HEK293 (cell line): ENCODE results near the gene TRIM47.

Experiments
- CTCF ChIA-PET: fragments of 350-600 bp; formaldehyde crosslinking; extraction: SDS; loops from one replicate; lab custom pipeline; 2021; ENCODE audit warnings: antibody characterized with exemption; lab: Yijun Ruan, JAX
- POLR2A ChIA-PET: fragments of 300-600 bp; formaldehyde crosslinking; extraction: SDS; loops from one replicate; lab custom pipeline; 2020; ENCODE audit warnings: antibody characterized with exemption, inconsistent platforms; lab: Yijun Ruan, JAX
- H3K27ac ChIP-seq: fragments of 200-500 bp; sonication (Bioruptor generic); 2 replicates; pipeline ENCODE4 v1.5.1; 2014; ENCODE audit warnings: low read depth, low read length, control low read depth, inconsistent platforms; ENCODE audit errors: extremely low read depth
- H3K36me3 ChIP-seq, 2 experiments: fragments of 200-500 bp in 1 of 2; sonication (Bioruptor generic) in 1 of 2; 1 replicate in 1 of 2; 2 replicates in 1 of 2; pipeline ENCODE4 v1.5.1; 2014 to 2017; ENCODE audit warnings: inconsistent platforms in 2 of 2, low read length in 2 of 2; ENCODE audit not compliant: control insufficient read depth in 2 of 2, insufficient read depth in 1 of 2
- H3K4me1 ChIP-seq: fragments of 200-500 bp; sonication (Bioruptor generic); 2 replicates; pipeline ENCODE4 v1.5.1; 2014; ENCODE audit warnings: mild to moderate bottlenecking, low read length, inconsistent platforms; ENCODE audit not compliant: control insufficient read depth, insufficient read depth
- H3K4me3 ChIP-seq: 2 replicates; pipeline ENCODE4 v1.5.1; 2011; ENCODE audit warnings: low read depth, mild to moderate bottlenecking, control low read depth, low read length, moderate library complexity
- H3K9me3 ChIP-seq: fragments of 200-500 bp; sonication (Bioruptor generic); 2 replicates; pipeline ENCODE4 v1.5.1; 2014; ENCODE audit warnings: low read depth, low read length, inconsistent platforms; ENCODE audit not compliant: control insufficient read depth, insufficient read depth
- HOXD13 ChIP-seq: sonication (generic); formaldehyde crosslinking; IDR thresholded peaks from 2 replicates; pipeline ENCODE4 v1.8.0; 2022; ENCODE audit warnings: missing genetic modification reagents, borderline replicate concordance
- KLF1 ChIP-seq: fragments of 450-650 bp; formaldehyde crosslinking; IDR thresholded peaks from 2 replicates; pipeline ENCODE4 v1.5.1; 2016; ENCODE audit warnings: missing biosample characterization, missing genetic modification characterization
- KLF10 ChIP-seq: fragments of 450-650 bp; IDR thresholded peaks from 2 replicates; pipeline ENCODE4 v1.5.1; 2018; ENCODE audit warnings: missing biosample characterization, mild to moderate bottlenecking, missing genetic modification characterization
- KLF16 ChIP-seq: fragments of 450-650 bp; formaldehyde crosslinking; IDR thresholded peaks from 2 replicates; pipeline ENCODE4 v1.5.1; 2017; ENCODE audit warnings: missing biosample characterization, missing genetic modification characterization
- KLF7 ChIP-seq: fragments of 450-650 bp; formaldehyde crosslinking; IDR thresholded peaks from 2 replicates; pipeline ENCODE4 v1.5.1; 2016; ENCODE audit warnings: missing biosample characterization, missing genetic modification characterization, borderline replicate concordance
- SP2 ChIP-seq: fragments of 450-650 bp; formaldehyde crosslinking; IDR thresholded peaks from 2 replicates; pipeline ENCODE4 v1.5.1; 2016; ENCODE audit warnings: missing biosample characterization, missing genetic modification characterization
- ZNF132 ChIP-seq: fragments of 450-650 bp; formaldehyde crosslinking; IDR thresholded peaks from 2 replicates; pipeline ENCODE4 v1.5.1; 2017; ENCODE audit warnings: missing biosample characterization, missing genetic modification characterization, borderline replicate concordance
- ZNF157 ChIP-seq: fragments of 450-650 bp; formaldehyde crosslinking; IDR thresholded peaks from 2 replicates; pipeline ENCODE4 v1.5.1; 2016; ENCODE audit warnings: missing biosample characterization, missing genetic modification characterization
- ZNF292 ChIP-seq: fragments of 450-650 bp; formaldehyde crosslinking; IDR thresholded peaks from 2 replicates; pipeline ENCODE4 v1.5.1; 2016; ENCODE audit warnings: low read depth, missing biosample characterization, missing genetic modification characterization, borderline replicate concordance
- ZNF302 ChIP-seq: fragments of 450-650 bp; formaldehyde crosslinking; IDR thresholded peaks from 2 replicates; pipeline ENCODE4 v1.5.1; 2016; ENCODE audit warnings: missing biosample characterization, missing genetic modification characterization, low read depth
- ZNF341 ChIP-seq: fragments of 450-650 bp; formaldehyde crosslinking; IDR thresholded peaks from 2 replicates; pipeline ENCODE4; 2016; ENCODE audit warnings: low read depth, missing biosample characterization, missing genetic modification characterization
- ZNF416 ChIP-seq: fragments of 450-650 bp; formaldehyde crosslinking; IDR thresholded peaks from 2 replicates; pipeline ENCODE4 v1.5.1; 2016; ENCODE audit warnings: missing biosample characterization, missing genetic modification characterization
- ZNF426 ChIP-seq: fragments of 450-650 bp; formaldehyde crosslinking; IDR thresholded peaks from 2 replicates; pipeline ENCODE4 v1.5.1; 2017; ENCODE audit warnings: missing biosample characterization, missing genetic modification characterization, mild to moderate bottlenecking, inconsistent platforms, moderate library complexity
- ZNF473 ChIP-seq: fragments of 450-650 bp; formaldehyde crosslinking; IDR thresholded peaks from 2 replicates; pipeline ENCODE4 v1.5.1; 2017; ENCODE audit warnings: missing biosample characterization, missing genetic modification characterization
- ZNF747 ChIP-seq: fragments of 450-650 bp; formaldehyde crosslinking; IDR thresholded peaks from 2 replicates; pipeline ENCODE4 v1.5.1; 2016; ENCODE audit warnings: missing biosample characterization, missing genetic modification characterization
- ZNF843 ChIP-seq: fragments of 450-650 bp; formaldehyde crosslinking; IDR thresholded peaks from 2 replicates; pipeline ENCODE4 v1.5.1; 2016; ENCODE audit warnings: missing biosample characterization, missing genetic modification characterization
- ZSCAN30 ChIP-seq: fragments of 450-650 bp; IDR thresholded peaks from 2 replicates; pipeline ENCODE4 v1.5.1; 2018; ENCODE audit warnings: missing biosample characterization, mild to moderate bottlenecking, missing genetic modification characterization, moderate library complexity
- TF ChIP-seq, protein P1 (sequence below): fragments of 450-650 bp; formaldehyde crosslinking; conservative IDR thresholded peaks from 2 replicates; pipeline ENCODE4 v1.5.1; 2016; ENCODE audit warnings: low read depth, missing biosample characterization, missing genetic modification characterization
- TF ChIP-seq, protein P2 (sequence below): fragments of 450-650 bp; formaldehyde crosslinking; IDR thresholded peaks from 2 replicates; pipeline ENCODE4 v1.5.1; 2016; ENCODE audit warnings: missing biosample characterization, missing genetic modification characterization

The TRIM47 gene

DNA sequence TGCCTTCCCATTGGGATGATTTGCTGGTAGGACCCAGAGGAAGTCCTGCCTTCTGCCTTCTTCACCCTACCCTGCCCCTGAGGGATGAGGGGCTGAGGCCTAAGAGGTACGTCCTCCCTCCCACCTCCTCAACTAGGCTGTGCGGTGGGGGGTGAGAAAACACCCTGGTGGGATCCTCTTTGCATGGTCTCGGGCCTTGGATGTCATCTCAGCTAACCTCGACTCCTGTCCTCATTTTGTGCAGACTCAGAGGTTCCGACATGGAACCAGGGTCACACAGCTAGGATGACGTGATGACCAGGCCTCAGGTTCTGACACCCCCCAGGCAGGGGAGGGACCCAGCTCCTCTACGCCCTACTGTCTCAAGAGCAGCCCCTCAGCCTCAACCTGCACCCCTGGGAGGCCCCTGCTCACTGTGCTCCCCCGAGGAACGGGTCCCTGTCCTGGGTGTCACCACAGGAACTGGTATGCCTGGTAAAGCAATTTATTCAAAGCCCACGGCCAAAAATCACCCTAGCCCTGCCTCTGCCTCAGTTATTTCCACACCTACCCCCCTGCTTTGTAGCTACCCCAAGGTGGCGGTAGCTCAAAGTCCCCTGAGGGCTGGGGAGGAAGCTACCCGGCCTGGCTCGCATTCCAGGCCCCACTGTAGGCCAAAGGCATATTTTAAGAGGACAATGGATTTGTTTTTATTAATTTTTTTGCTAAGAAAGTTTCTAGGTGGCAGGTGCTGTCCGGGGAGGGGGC lies 51.6 kb downstream of the TRIM47 start:
- ChIA-PET CTCF (interaction anchor here (0.6 to 4.0 kb wide), 17 partner anchors 10 to 228 kb away, joined by 3 to 25 read pairs (median 3); partner anchors contain the start of gene UNK), POLR2A (interaction anchor here (1.0 to 2.9 kb wide), 7 partner anchors 12 to 63 kb away, joined by 3 to 23 read pairs (median 8); partner anchors contain the start of gene WBP2)
- TF ChIP-seq ZNF473 (tag by site-specific recombination) (no peak), ZNF416 (tag by site-specific recombination) (no peak)
- H3K9me3 ChIP-seq = no peaks in the 10 kb centered on the region
- peak overlapping the region; percentile 55 for H3K27ac ChIP-seq
- no peaks in the 10 kb centered on the region for H3K4me1 ChIP-seq
- H3K36me3 ChIP-seq = peaks cover 0 to 46% of the 10 kb centered on the region in 2 experiments; a peak in 2 of 3 replicates
- H3K4me3 ChIP-seq = no peak overlapping the region

DNA sequence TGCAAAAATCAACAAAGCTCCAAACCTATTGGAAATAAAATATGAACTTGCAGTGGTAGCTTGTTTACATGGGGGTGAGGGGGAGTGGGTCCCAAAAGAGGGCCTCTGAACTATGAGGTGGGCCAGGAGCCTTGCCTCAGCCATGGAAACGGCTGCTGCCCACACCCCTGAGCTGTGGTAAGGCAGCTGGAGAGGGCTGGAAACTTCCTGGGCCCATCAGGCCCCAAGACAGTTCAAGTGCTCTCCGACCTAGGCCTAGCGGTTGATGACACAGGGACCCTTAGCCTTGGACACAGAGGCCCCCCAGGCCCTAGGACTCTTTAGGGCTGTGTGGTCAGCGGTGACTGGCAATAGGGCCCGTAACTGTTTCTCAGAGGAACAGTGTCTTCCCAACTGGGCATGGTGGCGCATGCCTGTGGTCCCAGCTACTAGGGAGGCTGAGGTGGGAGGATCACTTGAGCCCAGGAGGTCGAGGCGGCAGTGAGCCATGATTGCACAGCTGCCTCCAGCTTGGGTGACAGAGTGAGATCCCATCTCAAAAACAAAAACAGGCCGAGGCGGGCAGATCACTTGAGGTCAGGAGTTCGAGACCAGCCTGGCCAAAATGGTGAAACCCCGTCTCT lies 52.5 kb downstream of the TRIM47 start:
- CTCF ChIA-PET = interaction anchor here (0.6 to 4.0 kb wide), 6 partner anchors 9 to 217 kb away, joined by 3 to 25 read pairs (median 4); no protein-coding TSS in a partner anchor
- POLR2A ChIA-PET = interaction anchor here (1.3 to 2.9 kb wide), 4 partner anchors 30 to 49 kb away, joined by 4 to 23 read pairs (median 9); partner anchors contain the start of gene WBP2
- TF ChIP-seq ZNF157 (tag by site-specific recombination) (no peak), ZNF132 (tag by site-specific recombination) (no peak), KLF10 (tag by site-specific recombination) (no peak), KLF16 (tag by site-specific recombination) (no peak), KLF7 (tag by site-specific recombination) (no peak)
- Histone ChIP-seq H3K4me1 (no peaks in the 10 kb centered on the region), H3K36me3 (peaks cover 6 to 55% of the 10 kb centered on the region in 2 experiments), H3K9me3 (no peaks in the 10 kb centered on the region), H3K27ac (no peak overlapping the region), H3K4me3 (no peak overlapping the region)

DNA sequence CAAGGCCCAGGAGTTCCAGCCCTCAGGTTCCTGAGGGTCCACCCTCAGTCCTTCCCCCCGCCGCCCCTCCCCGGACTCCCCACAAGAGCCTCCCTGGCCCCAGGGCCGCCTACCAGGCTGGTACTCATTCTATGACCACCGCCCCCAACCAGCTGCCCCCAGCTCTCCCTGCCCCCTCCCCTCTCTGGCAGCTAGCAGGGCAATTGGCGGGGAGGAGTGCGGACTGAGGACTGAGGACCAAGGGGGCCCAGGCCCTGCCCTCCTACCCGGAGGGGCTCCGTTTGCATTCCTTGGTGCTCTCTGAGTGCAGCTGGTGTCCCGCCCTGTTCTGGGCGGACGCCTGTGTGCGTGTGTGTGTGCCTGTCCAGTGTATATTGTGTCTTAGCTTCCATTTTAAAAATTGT lies 53.2 kb downstream of the TRIM47 start:
- Histone ChIP-seq H3K27ac (no peak overlapping the region), H3K36me3 (peaks cover 8 to 62% of the 10 kb centered on the region in 2 experiments), H3K4me3 (no peak overlapping the region), H3K9me3 (no peaks in the 10 kb centered on the region), H3K4me1 (no peaks in the 10 kb centered on the region)
- POLR2A ChIA-PET = interaction anchor here (0.6 to 2.9 kb wide), 3 partner anchors 29 to 49 kb away, joined by 4 to 23 read pairs (median 7); no protein-coding TSS in a partner anchor
- CTCF ChIA-PET = interaction anchor here (0.6 to 4.0 kb wide), 5 partner anchors 8 to 111 kb away, joined by 3 to 25 read pairs (median 5); no protein-coding TSS in a partner anchor
- TF ChIP-seq ZNF426 (tag by site-specific recombination) (no peak), KLF1 (0 out of 2 replicates have a peak, but pooled peaks have one; percentile 25), ZNF747 (tag by site-specific recombination) (no peak), SP2 (tag by site-specific recombination) (0 out of 2 replicates have a peak, but pooled peaks have one; percentile 26)

DNA sequence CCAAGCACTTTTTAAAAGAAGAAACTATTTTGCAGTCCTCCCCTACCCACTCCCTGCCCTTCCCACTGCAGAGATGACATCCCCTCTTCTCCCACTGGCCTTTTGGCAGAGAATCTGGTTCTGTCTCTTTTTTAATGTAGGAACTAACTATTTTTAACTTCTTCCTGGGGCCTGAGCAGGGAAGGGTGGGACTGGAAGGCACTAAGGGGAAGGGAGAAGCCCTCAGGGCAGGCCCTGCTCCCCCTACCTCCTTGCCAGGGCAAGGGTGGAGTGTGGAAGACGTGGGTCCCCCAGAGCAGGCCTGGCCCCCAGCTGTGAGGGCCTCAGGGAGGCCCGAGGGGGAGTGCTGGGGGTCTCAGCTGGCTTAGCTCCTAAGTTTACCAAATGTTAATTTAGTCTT lies 53.7 kb downstream of the TRIM47 start:
- CTCF ChIA-PET = interaction anchor here (3.3 to 4.0 kb wide), 2 partner anchors 8 to 22 kb away, joined by 23 to 25 read pairs; no protein-coding TSS in a partner anchor
- Histone ChIP-seq H3K36me3 (peaks cover 12 to 67% of the 10 kb centered on the region in 2 experiments), H3K9me3 (no peaks in the 10 kb centered on the region), H3K27ac (0 out of 2 replicates have a peak overlapping the region, but pooled peaks have one; percentile 17), H3K4me3 (no peak overlapping the region), H3K4me1 (no peaks in the 10 kb centered on the region)
- POLR2A ChIA-PET = interaction anchor here (0.6 to 1.3 kb wide), 2 partner anchors 29 to 48 kb away, joined by 4 to 7 read pairs; no protein-coding TSS in a partner anchor
- TF ChIP-seq ZNF292 (no peak), ZNF843 (tag by site-specific recombination) (no peak), HOXD13 (CRISPR knock-in tag) (no peak), ZSCAN30 (no peak), ZNF302 (tag by site-specific recombination) (no peak), ZNF341 (tag by site-specific recombination) (no peak)
- TF ChIP-seq, protein P1, sequence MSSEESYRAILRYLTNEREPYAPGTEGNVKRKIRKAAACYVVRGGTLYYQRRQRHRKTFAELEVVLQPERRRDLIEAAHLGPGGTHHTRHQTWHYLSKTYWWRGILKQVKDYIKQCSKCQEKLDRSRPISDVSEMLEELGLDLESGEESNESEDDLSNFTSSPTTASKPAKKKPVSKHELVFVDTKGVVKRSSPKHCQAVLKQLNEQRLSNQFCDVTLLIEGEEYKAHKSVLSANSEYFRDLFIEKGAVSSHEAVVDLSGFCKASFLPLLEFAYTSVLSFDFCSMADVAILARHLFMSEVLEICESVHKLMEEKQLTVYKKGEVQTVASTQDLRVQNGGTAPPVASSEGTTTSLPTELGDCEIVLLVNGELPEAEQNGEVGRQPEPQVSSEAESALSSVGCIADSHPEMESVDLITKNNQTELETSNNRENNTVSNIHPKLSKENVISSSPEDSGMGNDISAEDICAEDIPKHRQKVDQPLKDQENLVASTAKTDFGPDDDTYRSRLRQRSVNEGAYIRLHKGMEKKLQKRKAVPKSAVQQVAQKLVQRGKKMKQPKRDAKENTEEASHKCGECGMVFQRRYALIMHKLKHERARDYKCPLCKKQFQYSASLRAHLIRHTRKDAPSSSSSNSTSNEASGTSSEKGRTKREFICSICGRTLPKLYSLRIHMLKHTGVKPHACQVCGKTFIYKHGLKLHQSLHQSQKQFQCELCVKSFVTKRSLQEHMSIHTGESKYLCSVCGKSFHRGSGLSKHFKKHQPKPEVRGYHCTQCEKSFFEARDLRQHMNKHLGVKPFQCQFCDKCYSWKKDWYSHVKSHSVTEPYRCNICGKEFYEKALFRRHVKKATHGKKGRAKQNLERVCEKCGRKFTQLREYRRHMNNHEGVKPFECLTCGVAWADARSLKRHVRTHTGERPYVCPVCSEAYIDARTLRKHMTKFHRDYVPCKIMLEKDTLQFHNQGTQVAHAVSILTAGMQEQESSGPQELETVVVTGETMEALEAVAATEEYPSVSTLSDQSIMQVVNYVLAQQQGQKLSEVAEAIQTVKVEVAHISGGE (tag by site-specific recombination) = no peak
- TF ChIP-seq, protein P2, sequence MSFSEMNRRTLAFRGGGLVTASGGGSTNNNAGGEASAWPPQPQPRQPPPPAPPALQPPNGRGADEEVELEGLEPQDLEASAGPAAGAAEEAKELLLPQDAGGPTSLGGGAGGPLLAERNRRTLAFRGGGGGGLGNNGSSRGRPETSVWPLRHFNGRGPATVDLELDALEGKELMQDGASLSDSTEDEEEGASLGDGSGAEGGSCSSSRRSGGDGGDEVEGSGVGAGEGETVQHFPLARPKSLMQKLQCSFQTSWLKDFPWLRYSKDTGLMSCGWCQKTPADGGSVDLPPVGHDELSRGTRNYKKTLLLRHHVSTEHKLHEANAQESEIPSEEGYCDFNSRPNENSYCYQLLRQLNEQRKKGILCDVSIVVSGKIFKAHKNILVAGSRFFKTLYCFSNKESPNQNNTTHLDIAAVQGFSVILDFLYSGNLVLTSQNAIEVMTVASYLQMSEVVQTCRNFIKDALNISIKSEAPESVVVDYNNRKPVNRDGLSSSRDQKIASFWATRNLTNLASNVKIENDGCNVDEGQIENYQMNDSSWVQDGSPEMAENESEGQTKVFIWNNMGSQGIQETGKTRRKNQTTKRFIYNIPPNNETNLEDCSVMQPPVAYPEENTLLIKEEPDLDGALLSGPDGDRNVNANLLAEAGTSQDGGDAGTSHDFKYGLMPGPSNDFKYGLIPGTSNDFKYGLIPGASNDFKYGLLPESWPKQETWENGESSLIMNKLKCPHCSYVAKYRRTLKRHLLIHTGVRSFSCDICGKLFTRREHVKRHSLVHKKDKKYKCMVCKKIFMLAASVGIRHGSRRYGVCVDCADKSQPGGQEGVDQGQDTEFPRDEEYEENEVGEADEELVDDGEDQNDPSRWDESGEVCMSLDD (tag by site-specific recombination) = no peak
